GM19193 (cell line): Measurements from ENCODE around the gene CABLES2.

Experiments
- POLR2A ChIP-seq: IDR thresholded peaks from 4 replicates; pipeline ENCODE4 v1.6.1; 2011; ENCODE audit not compliant: insufficient read depth, insufficient read length; ENCODE audit errors: extremely low read depth

The CABLES2 gene

DNA sequence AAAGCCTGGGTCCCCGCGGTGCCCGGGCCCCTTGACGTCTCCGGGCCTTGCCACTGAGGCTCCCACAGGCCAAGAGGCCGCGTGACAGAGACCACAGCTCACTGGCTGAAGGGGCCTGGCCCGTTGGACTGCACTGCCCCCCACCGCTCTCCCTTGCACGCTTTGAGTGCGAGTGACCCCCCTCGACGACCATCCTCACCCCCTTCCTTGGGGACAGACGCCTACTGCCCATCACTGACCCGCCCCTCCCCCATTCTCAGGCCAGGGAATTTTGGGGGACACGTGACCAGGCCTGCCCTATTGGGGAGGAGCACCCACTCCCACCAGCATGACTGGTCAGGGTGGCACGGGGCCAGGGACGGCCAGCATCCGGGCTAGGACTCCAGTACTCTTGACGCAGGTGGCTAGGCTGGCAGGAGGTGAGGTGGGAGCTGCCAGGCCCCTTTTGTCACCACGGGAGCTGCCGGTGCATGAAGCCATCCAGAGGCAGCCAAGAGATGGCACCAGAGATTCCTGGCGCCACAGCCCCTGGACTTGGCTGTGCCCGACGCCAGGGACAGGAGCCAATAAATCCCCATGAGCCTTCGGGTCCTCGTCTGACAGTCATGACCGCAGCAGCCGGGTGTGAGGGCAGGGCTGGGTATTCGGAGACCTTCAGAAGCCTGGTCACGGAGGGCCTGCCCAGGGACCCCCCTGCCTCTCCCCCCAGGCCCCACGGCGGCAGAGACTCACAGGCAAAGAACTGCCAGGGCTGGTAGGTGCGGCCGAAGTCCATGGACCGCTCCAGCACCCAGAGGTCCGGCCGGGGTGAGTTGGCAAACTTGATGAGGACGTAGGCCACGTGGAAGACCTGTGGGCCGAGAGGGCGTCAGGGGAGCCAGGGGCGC, 54.4 kb downstream of the CABLES2 start:
- no peak for TF ChIP-seq POLR2A

DNA sequence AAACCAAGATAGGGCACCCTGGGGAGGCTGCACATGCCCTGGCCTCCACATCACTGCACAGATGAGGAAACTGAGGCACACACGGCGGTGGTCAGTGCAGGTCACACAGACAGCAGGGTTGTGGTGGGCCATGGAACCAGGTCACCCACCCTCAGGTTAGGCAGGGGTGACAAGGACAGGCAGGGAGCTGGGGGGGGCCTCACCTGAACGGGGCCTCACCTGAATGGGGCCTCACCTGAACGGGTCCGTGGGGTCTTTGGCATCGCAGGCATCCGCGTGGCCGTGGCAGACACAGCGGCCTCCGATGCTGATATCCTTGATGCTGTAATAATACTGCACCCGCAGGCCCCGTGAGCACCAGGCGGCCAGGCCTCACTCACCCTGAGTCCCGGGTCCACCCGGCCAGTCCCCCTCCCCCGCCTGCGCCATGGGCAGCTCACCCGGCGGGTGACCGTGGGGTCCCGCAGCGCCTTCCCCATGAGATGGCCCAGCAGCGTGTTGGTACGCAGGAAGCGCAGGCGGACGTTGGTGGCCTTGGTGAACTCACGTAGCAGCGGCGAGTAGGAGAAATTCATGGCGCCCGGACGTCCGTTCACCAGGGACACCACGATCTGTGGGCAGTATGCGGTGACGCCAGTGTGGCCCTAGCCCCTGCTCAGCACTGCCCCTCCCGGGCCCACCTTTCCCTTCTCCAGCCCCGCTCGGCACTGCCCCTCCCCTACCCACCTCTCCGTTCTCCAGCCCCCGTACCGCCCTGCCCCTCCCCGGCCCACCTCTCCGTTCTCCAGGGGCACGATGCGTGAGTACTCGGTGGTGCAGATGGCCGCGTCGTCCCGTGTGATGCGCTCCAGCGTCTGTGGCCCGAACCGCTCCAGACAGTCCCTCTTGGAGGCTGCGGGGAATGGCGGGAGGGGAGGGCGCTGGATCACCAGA, 55.4 kb downstream of the CABLES2 start:
- TF ChIP-seq POLR2A: no peak

DNA sequence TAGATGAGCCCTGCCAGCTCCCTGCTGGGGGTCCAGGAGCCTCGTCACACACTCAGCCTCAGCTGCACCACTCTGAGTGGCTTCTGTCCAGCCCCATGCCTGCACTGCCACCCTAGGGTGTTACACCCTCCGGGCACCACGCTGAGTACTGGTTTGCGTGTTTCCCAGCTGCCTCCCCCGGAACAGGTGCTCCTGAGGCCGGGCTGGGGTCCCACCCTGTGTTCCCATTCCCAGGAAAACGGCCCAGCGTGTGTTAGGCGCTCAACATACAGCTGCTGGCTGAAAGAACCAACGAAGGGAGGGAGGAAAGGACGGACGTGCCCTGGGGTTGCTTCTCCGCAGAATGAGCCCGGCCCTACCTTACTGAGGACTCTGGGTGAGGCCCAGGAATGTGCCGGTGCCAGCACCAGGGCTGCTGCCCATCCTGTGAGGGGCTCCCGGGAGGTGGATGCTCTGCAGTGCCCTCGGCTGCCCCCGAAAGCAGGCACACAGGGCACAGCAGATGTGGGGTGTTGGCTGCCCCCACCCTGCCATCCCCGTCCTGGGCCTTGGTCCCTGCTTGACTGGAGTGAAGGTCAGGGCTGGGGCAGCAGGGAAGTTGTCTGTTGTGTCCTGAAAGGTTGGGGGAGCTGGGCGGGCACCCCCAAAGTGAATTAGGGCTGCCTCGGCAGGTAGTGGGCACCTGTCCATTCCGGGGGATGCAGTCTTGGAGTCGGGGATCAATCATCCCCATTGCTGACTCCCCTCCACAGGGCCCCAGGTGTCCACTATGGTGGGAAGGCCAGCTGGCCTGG, 56.3 kb downstream of the CABLES2 start:
- TF ChIP-seq POLR2A: no peak

DNA sequence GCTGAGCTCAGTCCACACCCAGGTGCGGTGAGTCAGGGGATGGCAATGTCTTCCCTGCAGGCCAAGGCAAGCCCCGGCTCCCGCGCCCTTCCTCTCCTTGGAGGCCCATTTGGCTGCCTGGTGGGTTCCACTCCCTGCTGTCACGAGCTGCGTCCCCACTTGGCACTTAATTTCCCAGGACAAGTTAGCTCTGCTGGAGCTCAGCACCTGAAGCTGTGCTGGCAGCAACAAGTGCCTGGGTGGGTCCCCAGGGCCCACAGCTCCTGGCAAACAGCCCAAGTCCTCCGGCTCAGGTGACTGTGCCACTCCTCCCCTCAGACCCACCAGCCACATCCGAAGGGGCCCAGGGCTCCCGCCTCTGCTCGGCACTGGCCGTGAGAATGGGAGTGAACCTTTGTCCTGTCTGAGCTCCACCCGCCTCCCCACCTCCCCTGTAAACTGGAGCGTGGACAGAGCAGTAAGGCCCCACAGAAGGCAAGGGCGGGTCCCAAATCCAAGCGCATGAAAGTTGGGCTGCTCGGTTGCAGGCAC, 56.9 kb downstream of the CABLES2 start:
- no peak for TF ChIP-seq POLR2A

DNA sequence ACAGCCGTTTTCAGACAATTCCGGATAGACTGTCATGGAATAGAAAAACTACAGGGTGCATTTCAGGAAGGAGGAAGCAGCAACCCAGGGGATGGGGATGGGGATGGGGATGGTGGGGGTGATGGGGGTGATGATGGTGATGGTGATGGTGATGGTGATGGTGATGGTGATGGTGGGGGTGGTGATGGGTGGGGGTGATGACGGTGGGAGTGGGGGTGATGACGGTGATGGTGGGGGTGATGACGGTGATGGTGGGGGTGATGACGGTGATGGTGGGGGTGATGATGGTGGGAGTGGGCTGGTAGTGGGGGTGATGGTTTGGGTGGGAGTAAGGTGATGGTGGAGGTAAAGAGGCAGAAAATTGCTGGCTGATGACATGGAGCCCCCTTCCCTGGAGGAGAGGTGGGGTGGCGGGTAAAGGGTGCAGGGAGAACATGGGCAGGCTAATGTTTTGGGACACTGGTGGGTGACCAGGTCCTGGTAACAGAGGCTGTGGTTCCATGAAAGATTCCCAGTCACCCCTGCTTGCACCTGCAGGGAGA, 57.5 kb downstream of the CABLES2 start:
- TF ChIP-seq POLR2A: no peak

DNA sequence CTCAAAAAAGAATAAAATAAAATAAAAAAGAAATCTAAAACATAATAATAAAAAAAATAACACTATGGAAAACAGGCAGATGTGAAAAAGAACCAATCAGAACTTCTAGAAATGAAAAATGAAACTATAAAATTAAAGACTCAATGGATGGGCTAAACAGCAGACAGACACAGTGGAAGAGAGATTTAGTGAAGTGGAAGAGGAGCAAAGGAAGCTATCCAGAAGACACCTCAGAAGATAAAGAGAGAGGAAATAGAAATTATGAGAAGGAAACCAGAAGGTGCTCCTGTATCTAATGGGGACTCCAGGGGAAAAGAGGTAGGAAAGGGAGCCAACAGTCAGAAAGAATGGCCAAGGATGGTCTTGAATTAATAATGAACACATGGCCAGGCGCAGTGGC, 58.5 kb downstream of the CABLES2 start:
- TF ChIP-seq POLR2A: no peak

DNA sequence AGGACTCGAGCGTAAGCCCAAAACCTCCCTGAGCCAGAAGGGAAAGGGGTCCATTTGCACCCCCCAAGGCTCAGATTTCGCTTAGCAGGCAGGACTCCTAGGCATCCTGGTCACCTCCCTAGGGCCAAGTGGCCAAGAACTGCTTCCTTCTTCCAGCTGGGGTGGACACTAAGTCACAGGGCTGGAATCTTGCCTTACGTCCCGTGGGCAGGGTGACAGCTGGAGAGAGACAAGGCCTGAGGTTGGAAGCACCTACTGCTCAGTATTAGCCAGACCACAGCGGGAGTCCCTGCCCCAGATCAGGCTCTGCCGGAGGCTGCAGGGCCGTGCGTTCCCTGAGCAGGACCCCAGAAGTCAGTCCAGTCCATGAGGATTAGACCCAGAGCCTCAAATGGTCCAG, 59.6 kb downstream of the CABLES2 start:
- no peak for TF ChIP-seq POLR2A

DNA sequence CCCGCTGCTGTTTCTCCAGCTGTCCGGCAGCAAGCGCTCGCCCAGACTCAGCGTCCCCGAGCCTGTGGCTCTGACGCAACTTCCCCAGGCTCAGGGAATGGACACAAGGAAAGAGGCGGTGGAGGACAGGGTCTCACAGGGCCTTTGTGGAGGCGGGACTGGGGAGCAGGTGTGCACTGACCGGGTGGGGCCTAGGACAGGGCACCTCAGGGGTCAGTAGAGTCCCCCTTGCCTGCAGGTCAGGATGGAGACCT, 60.0 kb downstream of the CABLES2 start:
- no peak for TF ChIP-seq POLR2A

DNA sequence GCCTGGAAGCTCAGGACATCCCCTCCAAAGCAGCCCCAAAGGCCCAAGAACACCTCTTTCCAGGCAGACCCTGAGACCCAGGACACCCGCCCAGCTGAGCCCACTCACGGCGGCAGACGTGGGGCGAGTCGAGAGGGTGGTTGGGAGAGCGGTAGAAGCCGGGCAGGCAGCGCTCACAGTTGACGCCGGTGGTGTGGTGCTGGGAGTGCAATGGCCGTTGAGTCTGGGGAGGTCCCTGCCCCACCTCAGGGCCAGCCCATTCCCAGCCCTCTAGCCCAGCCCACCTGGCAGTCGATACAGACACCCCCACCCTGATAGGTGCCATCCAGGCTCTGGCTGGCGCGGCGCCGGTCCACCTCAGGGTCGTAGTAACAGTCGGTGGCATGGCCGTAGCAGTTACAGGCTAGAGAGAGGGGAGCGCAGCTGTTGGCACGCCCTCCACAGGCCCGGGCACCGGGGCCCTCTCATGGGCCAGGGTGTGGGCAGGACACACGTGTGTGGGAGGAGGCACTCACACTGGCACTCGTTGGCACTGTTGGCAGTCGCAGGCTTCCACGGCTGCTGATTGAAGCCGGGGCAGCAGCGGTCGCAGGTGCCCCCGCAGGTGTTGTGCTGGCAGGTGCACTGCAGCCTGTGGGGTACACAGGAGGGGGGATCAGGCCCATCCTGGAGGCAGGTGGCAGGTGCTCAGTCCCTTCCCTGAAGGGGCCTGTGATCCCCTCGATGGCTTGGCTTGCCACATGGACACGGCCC, 60.5 kb downstream of the CABLES2 start:
- TF ChIP-seq POLR2A: no peak

DNA sequence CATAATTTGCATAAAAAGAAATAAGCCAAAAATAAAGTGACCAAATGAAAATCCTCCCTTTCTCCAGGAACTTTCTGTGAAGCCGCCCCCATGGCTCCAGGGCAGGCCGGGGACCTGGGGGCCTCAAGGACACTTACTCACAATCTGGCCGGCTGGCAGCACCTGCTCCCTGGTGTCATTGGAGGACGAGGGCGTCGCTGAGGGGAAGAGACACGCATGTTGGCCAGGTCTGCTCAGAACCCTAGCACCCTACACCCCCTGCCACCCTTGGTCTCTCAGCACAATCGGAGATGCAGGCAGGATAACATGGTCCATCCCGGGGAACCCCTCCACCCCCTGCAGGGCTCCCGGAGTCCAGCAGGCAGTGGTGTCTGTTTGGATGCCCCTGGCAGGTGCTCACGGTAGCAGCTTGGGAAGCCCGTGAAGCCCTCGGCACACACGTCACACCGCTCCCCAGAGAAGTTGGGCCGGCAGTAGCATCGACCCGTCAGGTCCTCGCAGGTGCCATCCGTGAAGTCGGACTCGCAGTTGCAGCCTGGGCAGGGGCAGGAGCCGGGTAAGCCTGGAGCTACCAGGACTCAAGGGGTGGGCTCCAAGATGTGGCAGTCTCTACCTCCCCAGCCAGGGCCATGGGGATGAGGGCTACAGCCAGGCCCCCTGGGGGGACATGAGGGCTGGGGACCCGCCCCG, 61.3 kb downstream of the CABLES2 start:
- TF ChIP-seq POLR2A: no peak

DNA sequence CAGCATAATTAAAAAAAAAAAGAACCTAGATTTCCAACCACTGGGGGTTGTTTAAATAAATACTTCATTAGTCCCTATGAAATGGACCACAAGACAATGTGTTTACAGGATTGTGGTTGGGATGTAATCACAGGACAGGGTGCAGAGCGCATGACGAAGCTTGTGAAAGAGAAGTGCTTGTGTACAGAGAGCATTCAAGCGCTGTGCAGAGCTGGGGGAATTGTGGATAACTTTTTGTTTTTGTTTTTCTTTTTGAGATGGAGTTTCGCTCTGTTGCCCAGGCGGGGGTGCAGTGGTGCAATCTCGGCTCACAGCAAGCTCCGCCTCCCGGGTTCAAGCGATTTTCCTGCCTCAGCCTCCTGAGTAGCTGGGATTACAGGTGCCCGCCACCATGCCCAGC, 62.3 kb downstream of the CABLES2 start:
- no peak for TF ChIP-seq POLR2A

DNA sequence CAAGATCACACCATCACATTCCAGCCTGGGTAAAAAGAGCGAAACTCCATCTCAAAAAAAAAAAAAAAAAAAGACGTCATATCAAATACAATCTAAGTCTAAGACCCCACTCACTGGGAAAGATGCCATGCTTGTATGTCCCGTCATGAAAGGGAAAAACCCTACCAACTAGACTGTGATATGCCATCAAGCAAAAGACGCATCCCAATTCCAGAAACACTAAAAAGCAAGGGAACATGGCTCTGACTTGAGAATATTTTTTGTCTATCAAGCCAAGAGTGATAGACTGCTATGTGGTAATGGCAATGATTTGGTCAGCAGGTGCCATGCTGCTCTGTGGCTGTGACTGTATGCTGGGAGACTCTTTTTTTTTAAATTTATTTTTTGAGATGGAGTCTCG, 63.0 kb downstream of the CABLES2 start:
- no peak for TF ChIP-seq POLR2A

DNA sequence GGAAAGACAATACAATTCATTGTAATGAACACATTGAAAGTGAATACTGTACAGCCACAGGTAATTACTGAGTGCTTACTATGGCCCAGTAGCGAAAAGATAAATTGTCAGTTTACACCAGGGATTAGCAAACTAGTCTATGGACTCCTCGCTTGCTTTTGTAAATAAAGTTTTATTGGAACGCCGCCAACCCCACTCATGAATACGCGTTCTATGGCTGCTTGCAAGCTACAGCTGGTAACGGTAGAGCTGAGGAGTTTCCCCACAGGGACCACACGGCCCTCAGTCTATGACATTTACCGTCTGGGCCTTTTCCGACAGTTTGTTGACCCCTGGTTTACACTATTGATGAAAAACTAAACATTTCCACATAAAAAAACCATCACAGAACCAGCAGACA, 64.2 kb downstream of the CABLES2 start:
- no peak for TF ChIP-seq POLR2A
